Stomach (tissue), 9 donors: ENCODE measurements around the gene GMDS. TPM values are rescaled to one million over a fixed set of nuclear protein-coding genes. Genes with fewer than 3 reads are reported as not detected.

Experiments
- DNase-seq, 2 donors: peaks; one replicate each; pipeline versions ENCODE4 v3.0.0 to v3.0.0-alpha.2; 2013 to 2019
- H3K27ac ChIP-seq, 5 donors: fragments of 200-600 bp in 4 of 5; sonication (generic) in 4 of 5; one replicate each; pipeline ENCODE4 v1.5.1; 2013 to 2019; ENCODE audit warnings: mild to moderate bottlenecking in 1 of 5, moderate library complexity in 1 of 5
- H3K27me3 ChIP-seq, 3 donors: fragments of 200-600 bp; sonication (generic); one replicate each; pipeline ENCODE4 v1.5.1; 2017 to 2019; ENCODE audit warnings: mixed run types in 1 of 3
- H3K36me3 ChIP-seq, 4 donors: fragments of 200-600 bp; sonication (generic); 1 replicate in 3 of 4; 2 replicates in 1 of 4; pipeline ENCODE4 v1.5.1; 2016 to 2019
- H3K4me1 ChIP-seq, 4 donors: fragments of 200-600 bp; sonication (generic); one replicate each; pipeline ENCODE4 v1.5.1; 2016 to 2019
- H3K4me3 ChIP-seq, 4 donors: fragments of 200-600 bp; sonication (generic) in 3 of 4; one replicate each; pipeline ENCODE4 v1.5.1; 2016 to 2019; ENCODE audit warnings: mild to moderate bottlenecking in 1 of 4
- H3K9me3 ChIP-seq, 4 donors: fragments of 200-600 bp; sonication (generic); one replicate each; pipeline ENCODE4 v1.5.1; 2016 to 2019
- EP300 ChIP-seq: sonication (generic); formaldehyde crosslinking; IDR thresholded peaks from one replicate; pipeline ENCODE4 v1.6.1; 2017; ENCODE audit warnings: antibody characterized with exemption
- POLR2A ChIP-seq, 4 donors: fragments of 450-650 bp; IDR thresholded peaks; one replicate each; pipeline ENCODE4 v1.6.1; 2016; ENCODE audit warnings: antibody characterized with exemption in 4 of 4, control low read depth in 2 of 4, mild to moderate bottlenecking in 1 of 4, moderate library complexity in 1 of 4
- POLR2AphosphoS5 ChIP-seq, 3 donors: sonication (generic); formaldehyde crosslinking; IDR thresholded peaks; one replicate each; pipeline ENCODE4 v1.6.1; 2016; ENCODE audit warnings: antibody characterized with exemption in 3 of 3
- WGBS, 5 donors: extraction: QIAGEN DNeasy Blood & Tissue Kit in 3 of 5; methylation state at CpG; one replicate each; pipeline versions ENCODE4 v1.1.5 to v1.1.7; 2013 to 2018; 5-methylcytosine and 5-hydroxymethylcytosine counted together
- intact Hi-C: fragments of 100-400 bp; cut with DNase I; formaldehyde crosslinking; loops from one replicate; pipeline ENCODE4 v1.15.1; 2023; ENCODE audit warnings: low total_unique reads
- polyA plus RNA-seq, 3 donors: library from polyadenylated mRNA; stranded (reverse); fragments of 200-250 nt; gene quantifications; one replicate each; pipeline ENCODE4 v1.2.3, GENCODE V29; 2013
- total RNA-seq, 5 donors: library from RNA; depleted of rRNA; stranded (reverse); fragments of >200 nt; gene quantifications; one replicate each; pipeline versions ENCODE4 v1.1.0 to v1.2.3, GENCODE V29; 2014 to 2016
- TF ChIP-seq, protein P1 (sequence below), 7 experiments: fragments of 450-650 bp in 4 of 7; fragments of 200-600 bp in 3 of 7; sonication (generic) in 3 of 7; IDR thresholded peaks; one replicate each; pipeline ENCODE4 v1.5.1; 2016 to 2019; ENCODE audit warnings: antibody characterized with exemption in 7 of 7, control low read depth in 2 of 7, mild to moderate bottlenecking in 1 of 7
- donor health status: healthy with polysubstance abuse.
- donor health status: Bipolar disorder and iron deficiency.
- donor health status: healthy.

GMDS gene
- total and polyA plus RNA-seq, 8 donors, result 83.7 to 262 (median 121) TPM

DNA sequence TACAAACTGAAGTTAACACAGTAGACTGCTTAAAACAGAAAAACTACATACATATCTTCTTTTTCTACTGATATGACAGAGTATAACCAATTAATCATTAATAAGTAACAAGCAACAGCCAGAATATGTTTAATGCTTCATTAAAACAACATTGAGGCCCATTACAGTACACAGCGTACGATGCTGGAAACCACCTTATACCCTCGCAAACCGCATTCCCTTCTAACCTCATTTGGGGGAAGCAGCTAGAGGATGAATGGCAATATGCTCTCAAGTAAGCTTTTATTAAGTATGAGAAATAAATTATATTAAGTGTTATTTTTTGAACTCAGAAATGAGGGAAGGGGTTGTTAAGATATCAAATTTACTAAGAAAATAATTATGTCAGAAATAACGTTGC, 142.4 kb downstream of the GMDS start:
- no peak for TF ChIP-seq POLR2A (IDR thresholded peaks at IDR 0.05)
- TF ChIP-seq, protein P1, sequence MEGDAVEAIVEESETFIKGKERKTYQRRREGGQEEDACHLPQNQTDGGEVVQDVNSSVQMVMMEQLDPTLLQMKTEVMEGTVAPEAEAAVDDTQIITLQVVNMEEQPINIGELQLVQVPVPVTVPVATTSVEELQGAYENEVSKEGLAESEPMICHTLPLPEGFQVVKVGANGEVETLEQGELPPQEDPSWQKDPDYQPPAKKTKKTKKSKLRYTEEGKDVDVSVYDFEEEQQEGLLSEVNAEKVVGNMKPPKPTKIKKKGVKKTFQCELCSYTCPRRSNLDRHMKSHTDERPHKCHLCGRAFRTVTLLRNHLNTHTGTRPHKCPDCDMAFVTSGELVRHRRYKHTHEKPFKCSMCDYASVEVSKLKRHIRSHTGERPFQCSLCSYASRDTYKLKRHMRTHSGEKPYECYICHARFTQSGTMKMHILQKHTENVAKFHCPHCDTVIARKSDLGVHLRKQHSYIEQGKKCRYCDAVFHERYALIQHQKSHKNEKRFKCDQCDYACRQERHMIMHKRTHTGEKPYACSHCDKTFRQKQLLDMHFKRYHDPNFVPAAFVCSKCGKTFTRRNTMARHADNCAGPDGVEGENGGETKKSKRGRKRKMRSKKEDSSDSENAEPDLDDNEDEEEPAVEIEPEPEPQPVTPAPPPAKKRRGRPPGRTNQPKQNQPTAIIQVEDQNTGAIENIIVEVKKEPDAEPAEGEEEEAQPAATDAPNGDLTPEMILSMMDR (IDR thresholded peaks at IDR 0.05), result no peak
- no peak for TF ChIP-seq EP300
- no peak for TF ChIP-seq POLR2AphosphoS5 (IDR thresholded peaks at IDR 0.05)
- DNase-seq, result no peak
- H3K36me3 ChIP-seq, result no peaks in the 10 kb centered on the region
- no peaks in the 10 kb centered on the region for H3K27me3 ChIP-seq
- H3K4me1 ChIP-seq, result peaks cover 4 to 25% (median 11%) of the 10 kb centered on the region in 4 donors
- H3K9me3 ChIP-seq, result no peaks in the 10 kb centered on the region
- intact Hi-C loops, result loop anchor here (5.0 kb wide), 1 partner anchor 501 kb away; no protein-coding TSS in a partner anchor
- WGBS, 5 donors, result 26 to 69% (median 57%) methylated on average over 5 of the region's 5 CpGs
- no peak overlapping the region for H3K27ac ChIP-seq
- no peak overlapping the region for H3K4me3 ChIP-seq

DNA sequence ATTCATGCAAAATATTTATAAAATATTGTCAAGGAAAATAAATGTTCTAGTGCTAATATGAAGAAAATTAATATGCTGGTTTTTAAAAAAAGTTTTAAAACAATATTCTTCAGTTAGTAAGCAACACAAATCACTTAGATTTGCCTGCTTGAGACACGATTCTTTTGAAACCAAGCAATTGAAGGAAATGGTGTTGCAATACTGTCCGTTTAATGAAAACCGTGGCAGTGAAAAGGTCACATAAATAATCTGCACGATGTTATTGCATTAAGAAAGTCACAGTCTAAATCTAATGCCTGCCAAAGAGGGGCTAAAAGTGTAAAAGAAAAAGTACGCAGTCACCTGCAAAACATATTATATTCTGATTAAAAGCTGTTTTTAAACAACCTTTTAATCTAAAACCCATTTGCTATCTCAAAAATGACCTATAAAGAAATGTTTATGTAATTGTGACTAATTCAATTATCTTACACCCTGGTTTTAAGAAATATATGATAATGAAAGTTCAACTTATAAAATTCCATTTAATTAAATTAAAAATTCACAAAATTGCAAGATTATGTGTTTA, 143.0 kb downstream of the GMDS start:
- Histone ChIP-seq H3K36me3 (no peaks in the 10 kb centered on the region), H3K4me1 (peaks cover 4 to 25% (median 11%) of the 10 kb centered on the region in 4 donors), H3K4me3 (no peak overlapping the region), H3K9me3 (no peaks in the 10 kb centered on the region), H3K27me3 (no peaks in the 10 kb centered on the region), H3K27ac (no peak overlapping the region)
- 32 to 59% (median 38%) methylated on average over 5 of the region's 5 CpGs for WGBS, 5 donors
- no peak for DNase-seq
- intact Hi-C loops, result loop anchor here (5.0 kb wide), 1 partner anchor 500 kb away; no protein-coding TSS in a partner anchor
- TF ChIP-seq, protein P1 (IDR thresholded peaks at IDR 0.05), result no peak
- no peak for TF ChIP-seq POLR2A (IDR thresholded peaks at IDR 0.05)
- no peak for TF ChIP-seq EP300
- TF ChIP-seq POLR2AphosphoS5 (IDR thresholded peaks at IDR 0.05), result no peak

DNA sequence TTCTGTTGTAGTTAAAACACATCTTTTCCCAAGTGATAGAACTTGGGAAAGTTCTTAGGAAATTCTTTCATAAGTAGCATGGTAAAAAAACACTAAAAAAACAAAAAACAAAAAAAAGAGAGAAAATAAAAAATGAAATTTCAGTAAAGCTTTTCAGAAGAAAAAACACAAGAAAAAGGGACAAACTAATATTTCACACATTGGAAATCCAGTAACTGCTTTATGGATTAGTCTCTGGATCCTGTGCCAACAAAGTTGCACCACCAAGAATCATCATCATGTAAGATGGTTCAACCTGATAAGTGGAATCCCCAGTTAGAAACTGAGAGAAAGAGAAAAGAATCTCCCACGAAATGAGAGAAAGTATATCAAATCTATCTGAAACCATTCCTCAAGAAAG, 144.2 kb downstream of the GMDS start:
- Histone ChIP-seq H3K4me3 (no peak overlapping the region), H3K9me3 (no peaks in the 10 kb centered on the region), H3K27me3 (no peaks in the 10 kb centered on the region), H3K36me3 (no peaks in the 10 kb centered on the region), H3K27ac (no peak overlapping the region), H3K4me1 (peaks cover 4 to 25% (median 11%) of the 10 kb centered on the region in 4 donors)
- TF ChIP-seq POLR2AphosphoS5 (IDR thresholded peaks at IDR 0.05), result no peak
- TF ChIP-seq POLR2A (IDR thresholded peaks at IDR 0.05), result no peak
- no peak for TF ChIP-seq EP300
- TF ChIP-seq, protein P1 (IDR thresholded peaks at IDR 0.05), result no peak
- intact Hi-C loops, result loop anchor here (5.0 kb wide), 1 partner anchor 499 kb away; no protein-coding TSS in a partner anchor
- DNase-seq, result no peak
- 86 to 100% (median 91%) methylated on average over 1 of the region's 1 CpG for WGBS, 5 donors

DNA sequence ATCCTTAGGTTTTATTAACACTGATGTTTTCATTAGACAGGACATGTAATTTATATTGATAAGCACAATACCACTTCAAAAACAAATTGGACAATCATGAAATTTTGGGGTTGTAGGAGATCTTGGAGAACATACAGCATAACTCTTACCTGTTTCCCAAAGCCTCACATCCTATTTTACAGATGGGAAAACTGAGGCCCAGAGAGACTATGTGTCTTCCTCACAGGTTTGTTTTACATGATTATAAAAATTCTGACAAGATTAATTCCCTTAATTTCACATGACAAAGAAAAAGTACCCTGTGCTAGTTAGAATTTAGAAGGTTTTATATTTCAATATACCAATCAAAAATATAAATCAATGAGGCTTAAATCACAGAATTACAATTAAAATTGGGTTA, 145.5 kb downstream of the GMDS start:
- Histone ChIP-seq H3K27ac (no peak overlapping the region), H3K27me3 (no peaks in the 10 kb centered on the region), H3K4me1 (peaks cover 4 to 25% (median 11%) of the 10 kb centered on the region in 4 donors), H3K4me3 (no peak overlapping the region), H3K9me3 (no peaks in the 10 kb centered on the region), H3K36me3 (no peaks in the 10 kb centered on the region)
- intact Hi-C loops, result loop anchor here (5.0 kb wide), 1 partner anchor 498 kb away; no protein-coding TSS in a partner anchor
- no peak for DNase-seq
- TF ChIP-seq, protein P1 (IDR thresholded peaks at IDR 0.05), result no peak
- TF ChIP-seq EP300 (no peak), POLR2AphosphoS5 (IDR thresholded peaks at IDR 0.05) (no peak), POLR2A (IDR thresholded peaks at IDR 0.05) (no peak)
